Liver (tissue), 9 donors: ENCODE data around the gene CARS1. TPM values are rescaled to one million over a fixed set of nuclear protein-coding genes. Genes with fewer than 3 reads are reported as not detected.

Experiments used
- DNase-seq: peaks from one replicate; pipeline ENCODE4 v3.0.0-alpha.2; 2017; ENCODE audit warnings: low spot score
- H3K27ac ChIP-seq, 2 donors: one replicate each; pipeline ENCODE4 v1.7.0; 2013; ENCODE audit warnings: inconsistent platforms in 2 of 2, low read length in 2 of 2, control low read depth in 1 of 2, low read depth in 1 of 2, mild to moderate bottlenecking in 1 of 2
- H3K27me3 ChIP-seq, 4 donors: one replicate each; pipeline versions ENCODE4 v1.6.1 to v1.7.0; 2013; ENCODE audit warnings: low read length in 3 of 4, inconsistent platforms in 1 of 4, mild to moderate bottlenecking in 1 of 4, moderate library complexity in 1 of 4; ENCODE audit not compliant: control insufficient read depth in 4 of 4, insufficient read depth in 4 of 4
- H3K36me3 ChIP-seq, 4 donors: one replicate each; pipeline versions ENCODE4 v1.6.1 to v1.7.0; 2013; ENCODE audit warnings: low read length in 3 of 4, mild to moderate bottlenecking in 3 of 4, low read depth in 1 of 4, moderate library complexity in 1 of 4; ENCODE audit not compliant: control insufficient read depth in 4 of 4, insufficient read depth in 3 of 4
- H3K4me1 ChIP-seq, 4 donors: one replicate each; pipeline versions ENCODE4 v1.6.1 to v1.7.0; 2013; ENCODE audit warnings: low read length in 3 of 4, mild to moderate bottlenecking in 3 of 4, moderate library complexity in 1 of 4; ENCODE audit not compliant: control insufficient read depth in 4 of 4, insufficient read depth in 4 of 4
- H3K4me3 ChIP-seq, 3 donors: one replicate each; pipeline versions ENCODE4 v1.6.1 to v1.7.0; 2013; ENCODE audit warnings: low read length in 3 of 3, control low read depth in 1 of 3, low read depth in 1 of 3, mild to moderate bottlenecking in 1 of 3
- H3K9ac ChIP-seq, 2 donors: one replicate each; pipeline ENCODE4 v1.7.0; 2013; ENCODE audit warnings: low read length in 2 of 2, mild to moderate bottlenecking in 2 of 2, moderate library complexity in 2 of 2, control low read depth in 1 of 2, low read depth in 1 of 2
- H3K9me3 ChIP-seq, 4 donors: one replicate each; pipeline versions ENCODE4 v1.6.1 to v1.7.0; 2013; ENCODE audit warnings: low read length in 3 of 4; ENCODE audit not compliant: control insufficient read depth in 4 of 4
- ATF3 ChIP-seq: IDR thresholded peaks from 2 replicates; pipeline ENCODE4 v1.6.1; 2016; ENCODE audit warnings: antibody characterized with exemption
- CTCF ChIP-seq: fragments of 150-350 bp; IDR thresholded peaks from 2 replicates; pipeline ENCODE4 v1.5.1; 2017; ENCODE audit warnings: improper control_type of control experiment, low read depth, low read length; ENCODE audit not compliant: missing input control
- EGR1 ChIP-seq, 2 donors: IDR thresholded peaks; 2 replicates each; pipeline ENCODE4 v1.6.1; 2016 to 2018; ENCODE audit warnings: antibody characterized with exemption in 2 of 2, low read depth in 2 of 2
- FOXA1 ChIP-seq: IDR thresholded peaks from 2 replicates; pipeline ENCODE4 v1.6.1; 2016; ENCODE audit warnings: antibody characterized with exemption
- FOXA2 ChIP-seq: IDR thresholded peaks from 2 replicates; pipeline ENCODE4 v1.6.1; 2016; ENCODE audit warnings: antibody characterized with exemption
- GABPA ChIP-seq, 2 donors: IDR thresholded peaks in 1 of 2; conservative IDR thresholded peaks in 1 of 2; 2 replicates each; pipeline ENCODE4 v1.6.1; 2016; ENCODE audit warnings: antibody characterized with exemption in 2 of 2, mild to moderate bottlenecking in 1 of 2, moderate library complexity in 1 of 2
- HNF4A ChIP-seq, 2 donors: conservative IDR thresholded peaks; 2 replicates each; pipeline ENCODE4 v1.6.1; 2016; ENCODE audit warnings: antibody characterized with exemption in 2 of 2, mild to moderate bottlenecking in 2 of 2
- HNF4G ChIP-seq: IDR thresholded peaks from 2 replicates; pipeline ENCODE4 v1.6.1; 2016; ENCODE audit warnings: antibody characterized with exemption
- JUND ChIP-seq, 2 donors: IDR thresholded peaks; 2 replicates each; pipeline ENCODE4 v1.6.1; 2016; ENCODE audit warnings: antibody characterized with exemption in 2 of 2
- MAX ChIP-seq: IDR thresholded peaks from 2 replicates; pipeline ENCODE4 v1.6.1; 2016; ENCODE audit warnings: antibody characterized with exemption
- NR2F2 ChIP-seq: IDR thresholded peaks from 2 replicates; pipeline ENCODE4 v1.6.1; 2016; ENCODE audit warnings: antibody characterized with exemption
- RAD21 ChIP-seq, 2 donors: IDR thresholded peaks; 2 replicates each; pipeline ENCODE4 v1.6.1; 2016; ENCODE audit warnings: antibody characterized with exemption in 2 of 2, mild to moderate bottlenecking in 2 of 2
- REST ChIP-seq: IDR thresholded peaks from 2 replicates; pipeline ENCODE4 v1.6.1; 2016; ENCODE audit warnings: antibody characterized with exemption, mild to moderate bottlenecking
- RXRA ChIP-seq, 2 donors: IDR thresholded peaks; 2 replicates each; pipeline ENCODE4 v1.6.1; 2017 to 2018; ENCODE audit warnings: antibody characterized with exemption in 2 of 2, mild to moderate bottlenecking in 1 of 2
- SP1 ChIP-seq: IDR thresholded peaks from 2 replicates; pipeline ENCODE4 v1.6.1; 2018; ENCODE audit warnings: antibody characterized with exemption, mild to moderate bottlenecking
- TAF1 ChIP-seq: conservative IDR thresholded peaks from 2 replicates; pipeline ENCODE4 v1.6.1; 2016; ENCODE audit warnings: antibody characterized with exemption, mild to moderate bottlenecking
- YY1 ChIP-seq: IDR thresholded peaks from 2 replicates; pipeline ENCODE4 v1.6.1; 2016; ENCODE audit warnings: antibody characterized with exemption, mild to moderate bottlenecking
- ZBTB33 ChIP-seq: IDR thresholded peaks from 2 replicates; pipeline ENCODE4 v1.6.1; 2016; ENCODE audit warnings: antibody characterized with exemption
- WGBS: extraction: QIAGEN DNeasy Blood & Tissue Kit; methylation state at CpG from one replicate; pipeline ENCODE4 v1.1.7; 2013; 5-methylcytosine and 5-hydroxymethylcytosine counted together
- polyA plus RNA-seq, 2 donors: library from polyadenylated mRNA; stranded (reverse) in 1 of 2; unstranded in 1 of 2; fragments of 200-250 nt in 1 of 2; fragments of >200 nt in 1 of 2; fragmentation: Nextera tagmentation in 1 of 2; extraction: Ambion mirVana in 1 of 2; gene quantifications; one replicate each; pipeline versions ENCODE4 v1.2.1 to v1.2.3, GENCODE V29; 2013 to 2015
- total RNA-seq, 2 donors: library from RNA; depleted of rRNA; stranded (reverse); fragments of >200 nt; gene quantifications; one replicate each; pipeline ENCODE4 v1.2.3, GENCODE V29; 2014
- donor health status: healthy.
- donor health status: healthy.
- donor health status: healthy.
- donor health status: healthy.
- donor health status: healthy.

CARS1 gene
- total and polyA plus RNA-seq, 4 donors = 15.2 to 40.1 (median 22.1) TPM

- H3K27me3 ChIP-seq = no peaks in the 10 kb centered on the region
- no peaks in the 10 kb centered on the region for H3K9me3 ChIP-seq
- no peak overlapping the region for H3K4me3 ChIP-seq
- H3K4me1 ChIP-seq = peaks cover 0 to 34% (median 18%) of the 10 kb centered on the region in 4 donors
- no peak for TF ChIP-seq JUND (IDR thresholded peaks at IDR 0.05)
- no peak for TF ChIP-seq MAX
- no peak for TF ChIP-seq ATF3
- TF ChIP-seq NR2F2 = no peak
- TF ChIP-seq HNF4A (conservative IDR thresholded peaks at IDR 0.05) = no peak
- TF ChIP-seq SP1 = no peak
- no peak for TF ChIP-seq TAF1
- TF ChIP-seq GABPA (IDR thresholded peaks at IDR 0.05 in 1 of 2, conservative IDR thresholded peaks at IDR 0.05 in 1 of 2) = no peak
- no peak for TF ChIP-seq EGR1 (IDR thresholded peaks at IDR 0.05; ENCODE audit: low read depth in 2 of 2)
- no peak for TF ChIP-seq REST
- TF ChIP-seq HNF4G = no peak
- no peak for TF ChIP-seq ZBTB33
- no peak for TF ChIP-seq FOXA2
- no peak for TF ChIP-seq CTCF
- no peak for TF ChIP-seq YY1
- TF ChIP-seq RAD21 (IDR thresholded peaks at IDR 0.05) = no peak
- no peak for TF ChIP-seq RXRA (IDR thresholded peaks at IDR 0.05)
- no peak for TF ChIP-seq FOXA1
- H3K9ac ChIP-seq = no peak overlapping the region
- no peak overlapping the region for H3K27ac ChIP-seq
- H3K36me3 ChIP-seq = peaks cover 12 to 39% (median 27%) of the 10 kb centered on the region in 4 donors
- 88% methylated on average over 8 of the region's 8 CpGs for WGBS
- no peak for DNase-seq
Observed at GRCh38 chr11:3026803-3027202, 30.4 kb downstream of the CARS1 start.
